Mesodermal cell (in vitro differentiated cells): ENCODE measurements around the gene CHTOP.
A peak's percentile ranks its signal among the peaks of the same experiment; 100 is the strongest.

Source experiments
- H3K27ac ChIP-seq: 2 replicates; pipeline ENCODE4 v1.7.0; 2013; ENCODE audit warnings: mild to moderate bottlenecking, low read depth, low read length, moderate library complexity; ENCODE audit not compliant: severe bottlenecking
- H3K36me3 ChIP-seq: 2 replicates; pipeline ENCODE4 v1.7.1; 2013; ENCODE audit warnings: mild to moderate bottlenecking, low read length, moderate library complexity; ENCODE audit not compliant: control insufficient read depth, insufficient read depth
- H3K4me1 ChIP-seq: one replicate; pipeline ENCODE4 v1.7.1; 2013; ENCODE audit warnings: mild to moderate bottlenecking, low read length; ENCODE audit not compliant: insufficient read depth, control insufficient read depth, poor library complexity, severe bottlenecking
- H3K4me3 ChIP-seq: 2 replicates; pipeline ENCODE4 v1.7.0; 2013; ENCODE audit warnings: low read length, control low read depth, mild to moderate bottlenecking; ENCODE audit not compliant: insufficient read depth, poor library complexity, severe bottlenecking; ENCODE audit errors: extremely low read depth
- H3K9me3 ChIP-seq: 2 replicates; pipeline ENCODE4 v1.7.1; 2013; ENCODE audit warnings: mild to moderate bottlenecking, low read length, moderate library complexity; ENCODE audit not compliant: control insufficient read depth
- WGBS, 2 experiments: methylation state at CpG; one replicate each; pipeline ENCODE4 v1.1.5; 2013; ENCODE audit warnings: missing lambda C conversion rate in 2 of 2; ENCODE audit not compliant: insufficient coverage in 2 of 2; 5-methylcytosine and 5-hydroxymethylcytosine counted together

Gene CHTOP

GRCh38 chr1:153624965-153625611 lies 8.8 kb upstream of the CHTOP start:
- 88 to 100% methylated on average over 9 to 10 of the region's 10 CpGs for WGBS, 2 experiments
- H3K9me3 ChIP-seq = no peaks in the 10 kb centered on the region
- H3K4me1 ChIP-seq = peaks cover 36% of the 10 kb centered on the region
- no peak overlapping the region for H3K27ac ChIP-seq
- peak overlapping the region; percentile 53 for H3K4me3 ChIP-seq
- peaks cover 59% of the 10 kb centered on the region for H3K36me3 ChIP-seq

GRCh38 chr1:153626477-153626903 lies 7.4 kb upstream of the CHTOP start:
- no peaks in the 10 kb centered on the region for H3K9me3 ChIP-seq
- peak overlapping the region; percentile 97 for H3K27ac ChIP-seq
- H3K4me1 ChIP-seq = peaks cover 41% of the 10 kb centered on the region
- H3K4me3 ChIP-seq = peak overlapping the region; percentile 53
- WGBS, 2 experiments = 70 to 71% methylated on average over 3 of the region's 3 CpGs
- peaks cover 47% of the 10 kb centered on the region for H3K36me3 ChIP-seq

DNA sequence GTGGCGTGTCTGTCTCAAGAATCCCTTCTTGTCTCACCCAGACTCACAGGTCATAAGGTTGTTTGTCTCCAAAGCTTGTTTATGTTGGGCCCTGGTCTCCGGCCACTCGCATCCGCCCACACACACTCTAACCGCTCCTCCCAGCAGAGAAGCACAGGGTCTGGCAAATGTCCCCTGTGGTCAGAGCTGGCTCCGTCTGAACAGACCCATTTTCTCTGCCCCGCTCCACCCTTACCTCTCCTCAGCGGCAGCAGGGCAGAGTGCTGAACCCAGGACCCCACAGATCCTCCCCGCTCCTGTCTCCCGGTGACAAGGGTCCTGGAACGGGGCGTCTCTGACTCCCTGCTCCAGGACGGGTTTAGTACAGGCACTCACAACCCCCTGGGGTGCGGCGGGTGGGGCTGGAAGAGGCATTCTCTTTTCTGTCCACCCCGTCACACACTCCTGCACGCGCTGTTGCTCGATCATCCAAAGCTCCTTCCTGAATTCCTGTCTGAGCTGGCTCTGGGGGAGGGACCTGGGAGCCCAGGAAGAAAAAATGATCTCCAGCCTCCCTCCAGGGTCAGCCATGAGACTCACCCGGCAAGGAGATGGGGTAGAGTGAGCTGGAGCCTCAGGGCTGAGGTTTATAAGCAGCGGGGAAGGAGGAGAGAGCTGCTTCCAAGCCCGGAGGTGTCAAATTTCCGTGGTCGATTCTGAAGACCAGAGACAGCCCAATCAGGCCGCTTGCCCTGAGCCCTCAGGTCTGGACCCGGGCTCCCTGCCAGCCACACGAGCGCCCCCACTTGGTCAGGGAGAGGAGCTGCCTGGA lies 6.8 kb upstream of the CHTOP start, which contains the start of gene S100A13:
Gene S100A13, minus strand, starts transcription at position 602 of the 811 bp plus-strand sequence. CDS start 1,033 bp downstream, outside the sequence.
- 4 to 6% methylated on average over 16 to 21 of the region's 28 CpGs for WGBS, 2 experiments
- H3K36me3 ChIP-seq = peaks cover 41% of the 10 kb centered on the region

GRCh38 chr1:153627715-153628626 lies 5.9 kb upstream of the CHTOP start, which contains the start of gene S100A1:
TSS of gene S100A1 (plus strand) at chr1:153628434. CDS start at chr1:153630522, 2,088 bp downstream.
- peaks cover 41% of the 10 kb centered on the region for H3K4me1 ChIP-seq
- no peaks in the 10 kb centered on the region for H3K9me3 ChIP-seq
- 93 to 100% methylated on average over 2 to 6 of the region's 10 CpGs for WGBS, 2 experiments
- peak within 1 kb of the TSS; percentile 53 for H3K4me3 ChIP-seq
- H3K36me3 ChIP-seq = peaks cover 32% of the 10 kb centered on the region
- peak within 1 kb of the TSS; percentile 97 for H3K27ac ChIP-seq

More for the DNA sequence above, 6.8 kb upstream of the CHTOP start, which contains the start of gene S100A13:
- Histone ChIP-seq H3K4me3 (peak within 1 kb of the TSS; percentile 53), H3K27ac (peak within 1 kb of the TSS; percentile 97), H3K9me3 (no peaks in the 10 kb centered on the region), H3K4me1 (peaks cover 41% of the 10 kb centered on the region)

GRCh38 chr1:153628638-153629342 lies 5.1 kb upstream of the CHTOP start:
- H3K4me1 ChIP-seq = peaks cover 33% of the 10 kb centered on the region
- 88 to 95% methylated on average over 3 to 5 of the region's 6 CpGs for WGBS, 2 experiments
- H3K4me3 ChIP-seq = no peak overlapping the region
- H3K36me3 ChIP-seq = peaks cover 24% of the 10 kb centered on the region
- H3K27ac ChIP-seq = no peak overlapping the region
- no peaks in the 10 kb centered on the region for H3K9me3 ChIP-seq

GRCh38 chr1:153629343-153629665 lies 4.6 kb upstream of the CHTOP start:
- Histone ChIP-seq H3K4me3 (no peak overlapping the region), H3K4me1 (peaks cover 28% of the 10 kb centered on the region), H3K36me3 (peaks cover 19% of the 10 kb centered on the region), H3K27ac (no peak overlapping the region), H3K9me3 (no peaks in the 10 kb centered on the region)
- 79 to 88% methylated on average over 3 to 4 of the region's 5 CpGs for WGBS, 2 experiments

DNA sequence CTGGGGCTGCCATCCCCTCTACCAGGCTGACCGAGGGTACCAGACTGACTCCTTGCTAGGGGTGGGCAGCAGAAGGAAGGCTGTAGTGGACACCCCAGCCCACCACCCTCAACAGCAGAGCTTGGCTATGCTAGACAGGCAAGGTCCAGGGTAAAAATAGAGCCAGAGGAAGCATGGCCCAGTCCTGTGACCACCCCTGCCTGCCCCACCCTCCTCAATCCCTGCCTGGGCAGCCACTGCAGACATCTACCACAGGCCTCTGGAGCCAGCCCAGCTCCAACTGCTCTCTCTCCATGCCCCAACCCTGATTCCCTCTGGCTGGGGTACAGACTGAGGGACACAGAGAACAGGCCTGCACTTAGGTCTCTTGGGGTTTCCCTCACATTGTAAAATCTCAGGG lies 3.9 kb upstream of the CHTOP start:
- Histone ChIP-seq H3K4me1 (peaks cover 21% of the 10 kb centered on the region), H3K4me3 (no peak overlapping the region), H3K36me3 (peaks cover 14% of the 10 kb centered on the region), H3K27ac (no peak overlapping the region), H3K9me3 (no peaks in the 10 kb centered on the region)
- WGBS, 2 experiments = no CpG with 5 or more reads among the region's 1 CpG

- 92 to 94% methylated on average over 6 to 7 of the region's 7 CpGs for WGBS, 2 experiments
- no peaks in the 10 kb centered on the region for H3K9me3 ChIP-seq
- peaks cover 14% of the 10 kb centered on the region for H3K36me3 ChIP-seq
- H3K4me1 ChIP-seq = peaks cover 17% of the 10 kb centered on the region
- no peak overlapping the region for H3K4me3 ChIP-seq
- H3K27ac ChIP-seq = no peak overlapping the region
Observed at GRCh38 chr1:153630384-153630783, 3.5 kb upstream of the CHTOP start.

GRCh38 chr1:153631047-153632022 lies 2.5 kb upstream of the CHTOP start:
- H3K9me3 ChIP-seq = no peaks in the 10 kb centered on the region

More at GRCh38 chr1:153631047-153632022, 2.5 kb upstream of the CHTOP start:
- H3K36me3 ChIP-seq = peaks cover 14% of the 10 kb centered on the region
- no peak overlapping the region for H3K4me3 ChIP-seq
- peaks cover 12% of the 10 kb centered on the region for H3K4me1 ChIP-seq
- H3K27ac ChIP-seq = no peak overlapping the region
- 71 to 94% methylated on average over 2 to 4 of the region's 10 CpGs for WGBS, 2 experiments
